GM21381 (cell line): ENCODE results near the gene LGALS8.
A peak's percentile ranks its signal among the peaks of the same experiment; 100 is the strongest.
"Not testable (repeated sequence)": the region's sequence is repeated elsewhere in the genome, so short reads cannot be mapped to it uniquely, and the experiment has no call there.

Source experiments
- ATAC-seq: cut with Tn5 transposase; IDR thresholded peaks from one replicate; pipeline ENCODE4 v1.9.1; 2021; ENCODE audit warnings: mild to moderate bottlenecking, moderate library complexity; ENCODE audit not compliant: unreplicated experiment

LGALS8 gene

DNA sequence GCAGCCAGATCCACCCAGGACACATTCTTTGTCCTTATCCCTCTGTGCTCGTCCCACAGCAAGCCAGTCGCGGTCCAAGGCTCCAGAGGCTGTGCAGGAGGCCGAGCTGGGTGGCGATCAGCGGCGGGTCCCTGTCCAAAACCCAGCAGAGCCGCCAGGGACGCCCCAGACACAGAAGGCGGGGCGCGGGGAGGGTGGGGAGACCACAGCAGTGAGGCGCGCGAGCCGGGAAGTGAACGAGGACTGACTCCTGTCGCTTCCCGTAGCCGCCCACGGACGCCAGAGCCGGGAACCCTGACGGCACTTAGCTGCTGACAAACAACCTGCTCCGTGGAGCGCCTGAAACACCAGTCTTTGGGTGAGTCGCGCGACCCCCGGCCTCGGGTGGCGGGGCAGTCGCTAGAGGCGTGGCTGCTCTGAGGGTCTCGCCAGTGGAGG is at the start of gene LGALS8:
TSS of gene LGALS8 (plus strand) at position 279 of the 438 bp plus-strand sequence. CDS start 2,089 bp downstream, outside the sequence.
- ATAC-seq: peak; percentile 54

DNA sequence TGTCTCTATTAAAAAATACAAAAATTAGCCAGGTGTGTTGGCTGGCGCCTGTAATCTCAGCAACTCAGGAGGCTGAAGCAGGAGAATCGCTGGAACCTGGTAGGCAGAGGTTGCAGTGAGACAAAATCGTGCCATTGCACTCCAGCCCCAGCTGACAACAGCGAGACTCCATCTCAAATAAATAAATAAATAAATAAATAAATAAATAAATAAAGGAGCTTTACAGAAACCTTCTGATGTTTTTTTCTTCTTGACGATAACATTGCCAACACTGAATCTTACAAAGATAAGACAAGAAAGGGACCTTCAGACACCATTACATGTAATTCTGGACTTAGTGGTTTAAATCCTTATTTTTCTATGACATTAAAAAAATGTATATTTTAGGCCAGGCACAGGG is 47.8 kb upstream of the LGALS8 start:
- no peak for ATAC-seq

DNA sequence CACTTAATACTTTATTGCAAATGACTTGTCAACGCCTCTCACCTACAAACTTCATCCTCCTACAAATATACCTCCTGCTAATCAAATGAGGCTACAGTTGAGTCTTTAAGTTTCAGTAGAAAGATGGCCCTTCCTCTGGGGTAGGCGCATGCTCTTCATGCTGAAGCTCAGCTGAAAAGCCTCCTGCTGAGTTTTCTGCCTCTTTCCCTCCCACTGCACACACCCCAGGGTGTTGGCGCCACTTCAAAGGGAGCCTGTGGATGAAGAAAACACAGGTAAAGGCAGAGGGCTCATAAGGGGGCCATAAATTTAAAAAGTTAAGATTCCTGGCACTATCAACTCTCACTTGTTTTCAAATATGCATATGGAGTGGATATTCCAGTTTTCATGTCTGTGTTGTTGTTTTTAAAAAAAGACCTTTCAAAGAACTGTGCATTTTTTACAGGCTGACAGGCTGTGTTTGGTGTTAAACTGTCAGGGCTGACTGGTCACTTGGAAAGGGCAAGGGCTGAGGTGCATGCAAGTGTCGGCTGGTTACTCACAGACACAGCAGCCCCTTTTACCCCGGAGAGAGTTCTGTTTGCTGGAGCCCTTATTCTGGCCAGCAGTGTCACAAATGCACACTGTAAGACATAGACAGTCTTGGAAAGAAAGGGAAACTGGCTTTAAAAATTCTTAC is 42.9 kb upstream of the LGALS8 start:
- no peak for ATAC-seq

DNA sequence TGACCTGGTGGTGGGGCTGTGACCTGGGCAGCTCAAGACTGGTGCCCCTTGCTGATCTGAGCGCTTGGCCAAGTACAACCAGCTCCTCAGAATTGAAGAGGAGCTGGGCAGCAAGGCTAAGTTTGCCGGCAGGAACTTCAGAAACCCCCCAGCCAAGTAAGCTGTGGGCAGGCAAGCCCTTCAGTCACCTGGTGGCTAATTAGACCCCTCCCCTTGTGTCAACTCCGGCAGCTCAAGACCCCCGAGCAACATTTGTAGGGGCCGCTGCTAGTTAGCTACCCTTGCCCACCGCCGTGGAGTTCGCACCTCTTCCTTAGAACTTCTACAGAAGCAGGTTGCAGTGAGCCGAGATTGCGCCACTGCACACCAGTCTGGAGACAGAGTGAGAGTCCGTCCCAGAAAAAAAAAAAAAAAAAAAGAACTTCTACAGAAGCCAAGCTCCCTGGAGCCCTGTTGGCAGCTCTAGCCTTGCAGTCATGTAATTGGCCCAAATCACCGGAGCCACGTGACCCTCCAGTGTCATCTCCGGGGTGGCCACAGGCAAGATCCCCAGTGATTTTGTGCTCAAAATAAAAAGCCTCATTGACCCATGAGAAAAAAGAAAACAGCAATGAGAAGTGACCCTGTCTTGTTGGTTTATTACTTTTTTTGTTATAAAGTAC is 39.3 kb upstream of the LGALS8 start:
- no peak for ATAC-seq

DNA sequence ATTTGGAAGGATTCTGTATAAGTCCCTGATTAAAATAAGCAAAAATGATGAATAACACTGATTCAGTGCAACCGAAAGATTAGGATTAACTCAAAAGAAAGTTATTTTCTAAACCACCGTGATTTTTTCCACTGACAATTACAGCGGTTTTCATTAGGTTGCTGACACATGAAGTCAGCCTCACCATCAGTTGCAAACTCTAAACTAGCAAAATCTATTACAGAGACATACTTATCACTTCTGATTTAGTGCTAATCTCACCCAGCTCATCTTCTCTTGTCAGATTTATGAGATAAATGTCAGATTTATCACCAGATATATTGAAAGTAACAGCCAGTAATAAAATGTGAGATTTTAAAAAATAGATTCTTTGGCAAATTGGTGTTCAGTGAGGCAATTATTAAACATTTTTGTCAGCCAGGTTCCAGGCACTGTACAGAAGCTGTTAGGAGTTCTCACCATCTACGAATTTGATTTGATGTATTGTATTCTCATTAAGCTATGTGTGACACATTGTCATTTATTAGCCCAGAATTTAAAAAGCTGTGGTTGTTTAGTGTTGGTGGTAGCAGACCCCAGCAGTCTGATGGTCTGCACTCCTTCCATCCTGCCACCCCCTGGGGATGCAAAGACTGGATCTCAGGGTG is 37.3 kb upstream of the LGALS8 start:
- no peak for ATAC-seq

DNA sequence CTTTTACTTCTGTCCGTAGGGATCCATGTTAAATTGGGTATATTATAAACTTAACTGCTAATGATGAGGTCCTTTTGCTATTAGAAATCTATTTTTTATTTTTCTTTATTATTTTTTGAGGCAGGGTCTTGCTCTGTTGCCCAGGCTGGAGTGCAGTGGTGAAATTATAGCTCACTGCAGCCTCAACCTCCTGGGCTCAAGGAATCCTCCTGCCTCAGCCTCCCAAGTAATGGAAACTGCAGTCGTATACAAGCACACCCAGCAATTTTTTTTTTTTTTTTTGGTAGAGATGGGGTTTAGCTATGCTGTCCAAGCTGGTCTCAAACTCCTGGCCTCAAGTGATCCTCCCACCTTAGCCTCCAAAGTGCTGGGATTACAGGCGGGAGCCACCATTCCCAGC is 34.6 kb upstream of the LGALS8 start:
- ATAC-seq: not testable (repeated sequence)

DNA sequence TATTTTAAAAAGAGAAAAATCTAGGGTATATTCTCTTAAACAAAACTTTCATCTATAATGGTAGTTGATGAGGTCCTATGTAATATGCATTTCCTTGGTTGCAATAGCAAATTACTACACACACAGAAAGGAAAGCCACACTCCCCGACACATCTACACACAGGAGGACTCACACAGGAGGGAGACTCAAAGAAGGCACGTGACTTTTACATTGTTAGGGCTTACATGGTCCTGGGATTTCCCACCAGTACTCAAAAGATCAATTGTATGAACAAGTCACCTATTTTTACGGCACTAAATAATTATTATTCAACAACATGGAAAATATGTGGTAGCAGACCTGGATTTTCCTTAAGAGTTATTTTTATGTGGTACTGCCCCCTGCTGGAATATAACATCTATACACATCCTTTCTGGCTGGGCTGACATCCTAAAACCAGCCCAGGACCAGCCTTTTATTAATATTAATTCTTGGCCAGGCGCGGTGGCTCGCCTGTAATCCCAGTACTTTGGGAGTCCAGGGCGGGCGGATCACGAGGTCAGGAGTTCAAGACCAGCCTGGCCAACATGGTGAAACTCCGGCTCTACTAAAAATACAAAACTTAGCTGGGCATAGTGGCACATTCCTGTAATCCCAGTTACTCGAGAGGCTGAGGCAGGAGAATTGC is 33.9 kb upstream of the LGALS8 start:
- no peak for ATAC-seq

DNA sequence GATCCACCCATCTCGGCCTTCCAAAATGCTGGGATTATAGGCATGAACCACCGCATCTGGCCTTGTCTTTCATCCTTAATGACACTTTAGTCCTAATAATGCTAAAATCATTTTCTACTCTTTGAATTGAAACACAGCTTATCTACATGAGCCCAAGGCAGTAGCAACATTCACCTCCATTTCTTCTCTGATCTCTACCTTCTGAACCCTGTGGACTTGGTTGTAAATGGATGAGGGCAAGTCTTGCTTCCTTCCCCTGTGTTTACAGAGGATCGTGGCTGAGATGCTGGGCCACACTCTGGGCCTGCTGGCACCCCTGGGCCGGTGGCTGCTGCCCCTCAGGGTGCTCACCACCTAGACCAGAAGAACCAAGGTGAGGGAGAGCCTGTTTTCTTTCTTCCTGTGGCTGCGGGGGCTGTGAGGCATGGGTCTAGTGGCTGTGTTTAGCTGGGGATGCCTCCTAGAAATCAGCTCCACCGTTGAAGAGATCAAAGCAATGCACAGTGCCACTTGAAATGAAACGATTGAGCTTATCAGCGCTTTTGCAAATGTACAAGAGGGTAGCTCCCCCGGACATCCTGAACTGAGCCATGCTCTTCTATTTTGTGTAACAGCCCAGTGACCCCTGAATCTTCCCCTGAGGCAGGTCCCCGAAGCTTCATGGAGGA is 32.2 kb upstream of the LGALS8 start:
- ATAC-seq: no peak

DNA sequence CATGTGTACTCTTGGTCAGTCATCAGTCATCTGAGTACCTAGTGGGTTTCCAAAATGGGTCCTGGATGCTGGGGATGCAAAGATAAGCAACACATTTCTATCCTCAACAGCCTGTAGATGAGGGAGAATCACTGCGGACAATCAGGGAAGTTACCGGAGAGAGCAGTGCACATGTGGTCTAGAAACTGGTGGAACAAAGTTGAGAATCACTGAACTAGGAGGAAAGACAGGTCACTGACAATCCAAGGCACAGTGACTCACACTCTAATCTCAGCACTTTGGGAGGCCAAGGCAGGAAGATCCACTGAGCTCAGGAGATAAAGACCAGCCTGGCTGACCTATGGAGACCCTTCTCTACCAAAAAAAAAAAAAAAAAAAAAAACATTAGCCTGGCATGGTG is 31.4 kb upstream of the LGALS8 start:
- ATAC-seq: no peak

DNA sequence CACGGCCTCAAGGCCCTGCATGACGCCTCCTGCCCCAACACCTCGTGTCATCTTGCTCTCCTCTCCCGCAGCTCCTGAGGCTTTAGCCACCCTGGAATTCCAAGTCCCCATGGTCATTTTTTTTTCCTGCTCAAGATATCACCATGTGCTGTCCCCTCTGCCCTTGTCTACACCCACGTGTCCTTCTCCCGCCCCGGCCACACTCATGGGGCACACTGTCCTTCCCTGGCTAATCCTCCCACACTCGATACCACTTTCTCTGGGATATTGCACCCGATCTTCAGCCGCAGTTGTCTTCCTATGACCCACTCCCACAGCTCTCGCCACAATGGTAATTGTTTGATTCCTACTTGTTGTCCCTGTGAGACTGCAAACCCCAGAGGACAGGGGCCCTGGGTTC is 29.7 kb upstream of the LGALS8 start:
- ATAC-seq: no peak

DNA sequence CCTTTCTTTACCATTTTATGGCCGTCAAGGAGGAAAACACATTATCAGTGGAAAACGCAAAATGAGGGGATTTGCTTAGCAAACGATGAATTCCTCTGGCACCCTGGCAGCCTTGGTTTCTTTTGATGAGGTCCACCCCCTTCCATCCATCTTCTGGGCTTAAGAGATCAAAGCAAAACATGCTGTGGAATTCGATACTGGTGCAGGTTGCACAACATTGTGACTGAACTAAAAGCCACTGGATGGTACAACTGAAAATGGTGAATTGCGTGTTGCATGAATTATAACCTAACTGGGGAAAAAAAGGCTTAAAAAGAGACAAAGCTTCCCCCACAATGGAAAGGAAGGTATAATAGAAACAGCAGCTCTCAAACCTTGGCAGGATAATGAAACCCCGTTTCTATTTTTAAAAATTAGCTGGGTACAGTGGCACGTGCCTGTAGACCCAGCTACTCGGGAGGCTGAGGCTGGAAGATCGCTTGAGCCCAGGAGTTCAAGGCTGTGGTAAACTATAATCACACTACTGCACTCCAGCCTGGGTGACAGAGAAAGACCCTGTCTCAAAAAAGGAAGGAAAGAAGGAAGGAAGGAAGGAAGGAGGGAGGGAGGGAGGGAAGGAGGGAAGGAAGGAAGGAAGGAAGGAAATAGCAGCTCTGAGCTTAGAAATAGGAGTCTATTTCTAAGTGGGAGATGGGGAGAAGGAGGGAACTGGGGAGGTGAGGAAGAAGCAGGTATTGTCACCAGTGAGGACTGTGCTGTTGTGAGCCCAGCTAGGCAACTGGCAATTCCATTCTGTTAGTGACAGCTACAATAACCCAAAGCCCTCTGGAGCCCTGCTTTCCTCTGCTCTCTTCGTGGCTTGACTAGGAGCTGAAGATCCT is 29.0 kb upstream of the LGALS8 start:
- no peak for ATAC-seq

DNA sequence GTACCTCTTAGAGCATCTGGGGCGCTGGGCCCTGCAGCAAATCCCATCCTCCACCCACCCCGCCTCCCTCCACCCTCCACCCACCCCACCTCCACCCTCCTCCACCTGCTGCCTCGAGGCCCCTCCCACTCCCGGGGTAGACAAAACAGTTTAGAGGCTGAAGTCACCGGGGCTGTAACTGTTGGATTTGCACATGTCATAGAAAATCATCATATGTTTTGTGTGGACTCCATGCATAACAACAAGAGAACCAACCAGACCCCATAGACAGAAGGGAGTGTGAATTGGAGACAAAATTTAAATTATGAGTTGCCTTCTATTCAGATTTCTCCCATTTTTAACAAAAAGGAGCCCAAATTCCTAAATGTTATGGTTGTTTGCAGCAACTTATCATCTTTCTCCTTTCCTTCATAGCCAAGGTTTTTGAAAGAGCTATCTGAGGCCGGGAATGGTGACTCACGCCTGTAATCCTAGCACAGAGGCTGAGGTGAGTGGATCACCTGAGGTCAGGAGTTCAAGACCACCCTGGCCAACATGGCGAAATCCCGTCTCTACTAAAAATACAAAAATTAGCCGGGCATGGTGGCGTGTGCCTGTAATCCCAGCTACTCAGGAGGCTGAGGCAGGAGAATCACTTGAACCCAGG is 28.2 kb upstream of the LGALS8 start:
- ATAC-seq: no peak

DNA sequence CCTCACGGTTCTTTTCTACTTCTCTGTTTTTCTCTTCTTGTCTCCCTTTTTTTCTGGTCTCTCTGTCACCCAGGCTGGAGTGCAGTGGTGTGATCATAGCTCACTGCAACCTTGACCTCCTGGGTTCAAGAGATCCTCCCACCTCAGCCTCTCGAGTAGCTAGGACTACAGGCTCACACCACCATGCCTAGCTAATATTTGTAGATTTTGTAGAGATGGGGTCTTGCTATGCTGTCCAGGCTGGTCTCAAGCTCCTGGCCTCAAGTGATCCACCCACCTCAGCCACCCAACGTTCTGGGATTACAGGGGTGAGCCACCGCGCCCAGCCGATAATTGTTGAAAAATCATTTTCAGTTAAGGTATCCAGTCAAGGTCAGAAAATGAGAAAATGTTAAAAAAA is 25.9 kb upstream of the LGALS8 start:
- no peak for ATAC-seq

DNA sequence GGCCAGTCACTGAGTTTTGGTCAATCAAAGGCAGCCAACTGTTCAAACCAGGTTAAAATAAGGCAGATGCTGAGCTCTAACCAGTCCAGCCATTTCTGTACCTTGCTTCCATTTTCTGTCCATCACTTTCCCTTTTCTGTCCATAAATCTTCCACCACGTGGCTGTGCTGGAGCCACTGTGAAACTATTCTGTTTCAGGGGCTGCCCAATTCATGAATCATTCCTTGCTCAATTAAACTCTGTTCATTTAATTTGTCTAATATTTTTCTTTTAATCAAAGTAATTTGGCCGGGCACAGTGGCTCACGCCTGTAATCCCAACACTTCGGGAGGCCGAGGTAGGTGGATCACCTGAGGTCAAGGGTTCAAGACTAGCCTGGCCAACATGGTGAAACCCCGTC is 22.7 kb upstream of the LGALS8 start:
- ATAC-seq: no peak

DNA sequence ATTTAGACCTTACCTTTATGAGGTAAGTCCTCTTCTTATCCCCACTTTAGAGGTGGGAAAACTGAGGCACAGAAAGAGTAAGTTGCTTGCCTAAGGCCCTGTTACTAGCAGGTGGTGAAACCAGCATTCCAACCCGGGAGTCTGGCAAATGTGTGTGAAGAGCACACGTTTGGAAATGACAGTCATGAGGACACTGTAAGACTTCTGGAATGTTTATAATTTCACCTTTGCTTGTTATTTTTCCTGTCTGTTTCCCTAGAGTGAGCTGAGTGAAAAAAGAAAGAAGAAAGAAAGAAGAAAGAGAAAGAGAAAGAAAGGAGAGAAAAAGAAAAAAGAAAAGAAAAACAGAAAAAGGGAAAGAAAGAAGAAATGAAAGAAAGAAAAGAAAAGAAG is 21.2 kb upstream of the LGALS8 start:
- ATAC-seq: no peak

DNA sequence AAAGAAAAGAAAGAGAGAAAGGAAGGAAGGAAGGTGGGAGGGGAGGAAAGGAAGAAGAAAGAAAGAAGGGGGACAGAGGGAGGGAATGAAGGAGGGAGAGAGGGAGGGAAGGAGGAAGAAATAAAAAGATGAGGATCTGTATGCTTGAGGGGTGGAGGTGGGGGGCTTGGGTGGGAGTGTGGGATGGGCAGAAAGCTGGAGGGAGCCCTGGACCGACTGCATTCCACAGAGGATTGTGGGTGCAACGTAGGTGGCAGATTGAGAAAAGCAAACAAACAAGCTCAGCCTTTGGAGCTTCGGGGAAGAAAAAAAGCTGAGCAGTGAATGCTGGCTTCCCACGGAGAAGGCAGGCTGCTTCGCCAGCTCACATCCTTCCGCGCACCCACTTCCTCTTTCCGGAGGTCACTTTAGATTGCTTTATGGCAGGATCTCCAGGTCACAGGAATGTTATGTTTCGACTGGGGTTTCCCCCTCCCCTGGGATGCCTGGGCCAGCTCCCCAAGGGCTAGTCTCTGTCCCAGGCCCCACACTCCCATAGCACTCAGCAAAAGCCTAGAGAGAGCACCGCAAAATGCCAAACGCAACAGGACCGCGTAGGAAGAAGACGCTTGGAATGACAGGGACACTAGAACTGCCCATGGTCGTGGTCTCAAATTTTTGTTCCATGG is 20.7 kb upstream of the LGALS8 start:
- ATAC-seq: no peak

DNA sequence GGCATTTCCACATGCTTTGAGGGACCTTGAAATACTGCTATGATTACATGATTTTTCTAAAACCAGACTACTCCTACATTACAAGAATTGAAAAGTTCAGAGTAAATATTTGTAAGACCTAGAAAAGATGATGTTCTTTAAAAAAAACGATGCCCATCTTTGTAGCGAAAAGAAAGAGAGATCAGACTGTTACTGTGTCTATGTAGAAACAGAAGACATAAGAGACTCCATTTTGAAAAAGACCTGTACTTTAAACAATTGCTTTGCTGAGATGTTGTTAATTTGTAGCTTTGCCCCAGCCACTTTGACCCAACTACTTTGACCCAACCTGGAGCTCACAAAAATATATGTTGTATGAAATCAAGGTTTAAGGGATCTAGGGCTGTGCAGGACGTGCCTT is 19.4 kb upstream of the LGALS8 start:
- not testable (repeated sequence) for ATAC-seq

DNA sequence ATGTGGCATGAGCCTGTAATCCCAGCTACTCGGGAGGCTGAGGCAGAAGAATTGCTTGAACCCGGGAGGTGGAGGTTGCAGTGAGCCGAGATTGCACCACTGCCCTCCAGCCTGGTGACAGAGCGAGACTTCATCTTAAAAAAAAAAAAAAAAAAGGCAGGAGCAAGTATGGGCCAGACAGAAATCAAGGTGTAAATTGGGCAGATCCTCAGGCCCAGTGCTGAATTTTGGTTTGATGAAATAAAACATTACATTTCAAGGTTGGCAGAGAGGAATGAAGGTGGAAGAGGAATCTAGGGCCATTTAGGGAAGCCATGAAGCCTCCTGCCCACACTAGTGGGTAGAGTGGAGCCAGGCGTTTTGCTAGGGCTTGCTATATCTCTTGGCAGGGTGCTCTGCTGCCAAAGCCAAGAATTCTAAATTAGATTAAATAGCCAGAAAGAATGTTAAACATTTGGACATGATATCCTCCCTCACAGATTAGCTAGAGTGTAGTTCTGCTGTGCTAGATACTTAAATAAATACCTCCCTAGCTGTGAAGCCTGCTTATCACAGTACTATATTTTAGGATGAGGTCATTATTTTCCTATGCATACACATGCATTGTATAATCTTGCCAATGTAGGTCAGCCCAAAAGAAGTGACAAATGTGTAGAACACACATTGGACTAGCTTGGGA is 16.6 kb upstream of the LGALS8 start:
- ATAC-seq: no peak
